Measurements from ENCODE around the gene UBE2J2. TPM values are rescaled to one million over a fixed set of nuclear protein-coding genes. Genes with fewer than 3 reads are reported as not detected.
A peak's percentile ranks its signal among the peaks of the same experiment; 100 is the strongest.

The UBE2J2 gene
- total and polyA plus RNA-seq, 2 of the 13 experiments (the other 11 are each of a cell fraction or from before 2014, with no cell fraction given) = 25.4 to 29.4 TPM

GRCh38 chr1:1238702-1239178, 34.9 kb downstream of the UBE2J2 start (continued):
- TF ChIP-seq PRDM15 (CRISPR knock-in tag; IDR thresholded peaks at IDR 0.05) = no peak
- TF ChIP-seq ZNF577 (CRISPR knock-in tag; IDR thresholded peaks at IDR 0.05; ENCODE audit: borderline replicate concordance, low read depth) = no peak
- no peak for TF ChIP-seq BCL3 (CRISPR knock-in tag; IDR thresholded peaks at IDR 0.05)
- TF ChIP-seq ZNF414 (CRISPR knock-in tag; IDR thresholded peaks at IDR 0.05) = no peak
- TF ChIP-seq AGO2 (optimal IDR thresholded peaks at IDR 0.05; ENCODE audit: low read depth, low read length) = no peak
- TF ChIP-seq ZNF552 (CRISPR knock-in tag; IDR thresholded peaks at IDR 0.05; ENCODE audit: borderline replicate concordance) = 0 out of 2 replicates have a peak, but pooled peaks have one; percentile 3
- TF ChIP-seq ARHGAP35 (CRISPR knock-in tag; IDR thresholded peaks at IDR 0.05; ENCODE audit: borderline replicate concordance) = 0 out of 2 replicates have a peak, but pooled peaks have one; percentile 11
- TF ChIP-seq SOX5 (CRISPR knock-in tag; IDR thresholded peaks at IDR 0.05; ENCODE audit: borderline replicate concordance) = no peak
- no peak for TF ChIP-seq CBX2 (IDR thresholded peaks at IDR 0.05; ENCODE audit: low read depth, low read length)
- TF ChIP-seq CBX2 (CRISPR knock-in tag; IDR thresholded peaks at IDR 0.05; ENCODE audit: low read depth) = no peak
- peak; percentile 40; the same call in 1 of the 2 replicates for TF ChIP-seq ZNF235 (CRISPR knock-in tag; IDR thresholded peaks at IDR 0.05; ENCODE audit: borderline replicate concordance)
- no peak for TF ChIP-seq CERS6 (CRISPR knock-in tag; IDR thresholded peaks at IDR 0.05)
- TF ChIP-seq ZMYM3 (CRISPR knock-in tag; IDR thresholded peaks at IDR 0.05) = no peak
- no peak for TF ChIP-seq ZNF629 (CRISPR knock-in tag; conservative IDR thresholded peaks at IDR 0.05)
- TF ChIP-seq CEBPZ (IDR thresholded peaks at IDR 0.05; ENCODE audit: low read length) = no peak

Data from HepG2 (cell line).